Fibroblast of gingiva (primary cell): ENCODE results near the gene TMEM106C.

Experiments
- DNase-seq: peaks from one replicate; pipeline ENCODE4 v3.0.0-alpha.2; 2011; ENCODE audit warnings: low read depth

TMEM106C gene

DNA sequence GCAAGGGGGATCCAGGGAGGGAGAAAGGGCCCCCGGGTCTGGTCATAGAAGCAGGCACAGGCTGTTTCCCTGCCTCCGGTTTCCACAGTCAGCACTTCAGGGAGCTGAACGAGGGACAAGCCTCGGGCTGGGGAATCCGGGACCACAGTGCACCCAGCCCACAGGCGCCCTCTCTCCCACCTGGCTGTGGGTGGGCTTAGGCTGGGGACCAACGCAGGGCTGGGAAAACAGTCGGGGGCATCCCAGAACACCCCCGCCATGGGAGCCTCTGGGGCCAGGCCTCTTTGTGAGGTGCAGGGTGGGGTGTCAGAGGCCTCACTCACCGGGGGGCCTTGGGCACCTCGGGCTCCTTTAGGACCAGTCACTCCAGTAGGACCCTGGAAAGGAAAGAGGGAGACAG lies 16.3 kb downstream of the TMEM106C start:
- no peak for DNase-seq

GRCh38 chr12:47980197-47980596 lies 16.8 kb downstream of the TMEM106C start:
- DNase-seq = no peak

- no peak for DNase-seq
Measured at GRCh38 chr12:47980779-47981495, 17.5 kb downstream of the TMEM106C start.

DNA sequence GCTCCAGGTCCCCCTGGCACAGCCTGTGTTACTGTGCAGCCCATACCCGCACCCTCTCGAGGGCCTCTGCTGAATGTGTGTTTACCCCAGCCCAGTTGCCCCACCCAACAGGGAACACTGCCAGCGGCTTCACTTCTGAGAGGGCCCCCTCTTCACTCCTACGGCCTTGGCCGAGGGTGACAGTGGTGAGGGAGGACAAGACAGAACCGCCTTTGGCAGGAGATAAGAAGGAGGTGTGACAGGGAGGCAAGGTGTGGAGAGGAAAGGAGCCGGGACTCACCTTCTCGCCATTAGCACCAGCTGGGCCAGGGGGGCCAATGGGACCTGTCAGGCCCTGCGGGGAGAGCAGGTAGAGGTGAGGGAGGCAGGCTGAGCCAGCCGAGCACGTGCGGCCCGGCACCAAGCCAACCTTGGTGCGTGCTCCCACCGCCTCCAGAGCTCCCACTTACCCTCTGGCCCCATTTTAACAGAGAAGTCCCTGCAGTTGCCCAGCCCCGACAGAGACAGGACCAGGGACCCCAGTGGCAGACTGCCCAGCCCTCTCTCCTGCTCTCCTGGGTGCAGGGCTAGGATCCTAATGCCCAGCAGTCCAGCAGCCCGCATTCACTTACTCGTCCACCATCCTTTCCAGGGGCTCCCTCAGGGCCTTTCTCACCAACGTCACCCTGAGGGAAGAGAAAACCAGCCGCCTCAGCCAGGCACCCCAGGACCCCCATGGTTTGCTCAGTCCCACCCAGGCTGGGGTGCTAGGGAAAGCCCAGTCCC lies 18.3 kb downstream of the TMEM106C start:
- DNase-seq = no peak

DNA sequence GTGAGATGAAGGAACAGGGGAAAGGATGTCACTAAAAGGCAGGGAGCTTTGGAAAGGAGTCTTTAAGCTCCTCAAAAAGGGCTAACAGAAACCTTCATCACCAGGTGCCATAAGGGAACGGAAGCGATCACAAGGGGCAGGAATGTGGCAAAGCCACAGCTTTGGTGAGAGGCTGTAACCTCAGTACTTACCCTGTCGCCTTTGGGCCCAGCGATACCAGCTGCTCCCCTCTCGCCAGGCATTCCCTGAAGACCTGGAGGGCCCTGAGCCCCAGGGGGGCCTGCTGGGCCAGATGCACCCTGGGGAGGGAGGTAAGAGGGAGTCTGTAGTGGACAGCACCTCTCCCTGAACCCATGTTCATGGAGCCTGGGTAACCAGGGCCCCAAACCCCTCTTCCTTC lies 18.9 kb downstream of the TMEM106C start:
- no peak for DNase-seq

GRCh38 chr12:47982770-47983169 lies 19.4 kb downstream of the TMEM106C start:
- no peak for DNase-seq

DNA sequence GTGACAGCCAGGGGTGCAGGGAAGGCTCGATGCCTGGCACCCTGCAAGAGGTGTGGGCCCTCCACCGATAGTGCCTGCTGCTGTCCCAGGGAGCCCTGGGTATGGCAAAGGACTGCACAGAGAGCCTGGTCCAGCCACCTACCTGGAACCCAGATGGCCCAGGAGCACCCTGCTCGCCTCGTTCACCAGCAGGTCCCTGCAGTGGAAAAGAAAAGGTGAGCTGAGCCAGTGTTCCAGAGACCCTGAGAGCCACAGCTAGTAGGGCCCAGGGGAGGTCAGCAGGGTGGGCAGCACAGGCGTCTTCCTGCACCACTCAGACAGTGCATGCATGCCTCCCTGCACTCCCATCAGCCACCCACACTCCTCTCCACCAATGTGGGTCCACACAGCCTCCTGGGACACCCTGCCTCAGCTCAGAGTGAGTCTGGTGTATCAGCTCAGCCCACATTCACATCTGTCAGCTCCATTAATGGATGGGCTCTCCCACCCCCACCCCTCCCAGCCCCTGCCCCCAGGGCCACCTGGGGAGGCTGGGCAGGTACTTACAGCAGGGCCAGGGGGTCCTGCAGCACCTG lies 20.2 kb downstream of the TMEM106C start:
- DNase-seq = no peak

DNA sequence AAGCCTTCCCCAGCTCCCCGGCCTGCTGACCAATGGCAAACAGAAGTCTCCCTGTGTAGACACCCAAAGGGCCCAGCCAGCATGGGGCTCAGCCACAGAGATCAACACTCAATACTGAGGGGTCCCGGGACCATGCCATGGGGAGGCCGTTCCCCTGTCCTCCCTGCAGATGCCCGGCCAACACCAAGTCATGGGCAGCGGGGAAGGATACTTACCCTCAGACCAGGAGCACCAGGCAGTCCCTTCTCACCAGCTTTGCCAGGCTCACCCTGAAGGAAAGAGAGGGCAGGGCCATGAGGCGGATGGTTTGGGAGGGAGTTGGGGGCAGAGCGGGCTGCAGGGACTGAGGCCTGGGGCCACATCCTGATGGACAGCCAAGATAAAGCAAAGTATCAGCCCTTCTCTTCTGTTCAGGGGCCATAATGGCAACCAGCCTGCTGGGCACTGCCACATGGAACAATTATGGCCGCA lies 21.0 kb downstream of the TMEM106C start:
- DNase-seq = no peak

GRCh38 chr12:47985596-47986290 lies 22.3 kb downstream of the TMEM106C start:
- no peak for DNase-seq

- DNase-seq = no peak
Measured at GRCh38 chr12:47986291-47986660, 22.9 kb downstream of the TMEM106C start.

GRCh38 chr12:47986832-47987231 lies 23.4 kb downstream of the TMEM106C start:
- no peak for DNase-seq

- DNase-seq = no peak
Measured at GRCh38 chr12:47987411-47988072, 24.1 kb downstream of the TMEM106C start.

GRCh38 chr12:47988073-47989022 lies 25.0 kb downstream of the TMEM106C start:
- no peak for DNase-seq

DNA sequence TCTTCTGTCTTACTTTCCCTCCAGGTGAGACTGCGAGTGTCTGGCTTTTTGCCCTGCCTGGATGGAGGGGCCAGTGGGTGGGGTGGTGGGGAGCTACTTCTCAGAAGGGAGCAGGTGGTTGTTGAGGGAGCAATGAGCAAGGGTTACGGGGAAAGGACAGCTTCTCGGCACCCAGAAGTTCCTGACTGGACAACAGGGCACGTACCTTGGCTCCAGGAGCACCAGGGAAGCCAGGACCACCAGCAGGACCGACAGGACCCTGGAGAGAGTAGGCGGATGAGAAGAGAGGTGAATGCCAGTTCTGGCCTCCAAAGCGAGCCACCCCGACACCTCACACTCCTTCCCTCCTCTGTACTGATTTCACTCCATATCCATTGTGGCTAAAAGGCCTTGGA lies 25.6 kb downstream of the TMEM106C start:
- DNase-seq = no peak

DNA sequence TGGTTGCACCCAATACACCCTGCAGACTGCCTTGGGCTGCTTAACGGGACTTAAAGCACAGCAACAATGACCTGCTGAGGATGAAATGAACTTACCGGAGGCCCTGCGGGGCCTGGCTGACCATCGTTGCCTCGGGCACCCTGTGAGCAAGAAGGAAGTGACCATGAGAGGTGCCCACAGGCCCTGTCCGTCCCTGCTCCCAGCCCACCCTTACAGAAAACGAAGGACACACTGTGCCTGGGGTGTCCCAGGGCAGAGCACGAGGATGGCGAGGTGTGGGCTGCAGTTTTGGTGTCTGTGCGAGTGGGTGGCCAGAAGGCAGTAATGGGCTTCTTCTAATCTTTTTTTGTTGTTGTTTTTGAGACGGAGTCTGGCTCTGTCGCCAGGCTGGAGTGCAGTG lies 26.3 kb downstream of the TMEM106C start:
- DNase-seq = no peak

- DNase-seq = no peak
Measured at GRCh38 chr12:47990351-47991105, 27.1 kb downstream of the TMEM106C start.

GRCh38 chr12:47991106-47992061 lies 28.0 kb downstream of the TMEM106C start:
- no peak for DNase-seq

DNA sequence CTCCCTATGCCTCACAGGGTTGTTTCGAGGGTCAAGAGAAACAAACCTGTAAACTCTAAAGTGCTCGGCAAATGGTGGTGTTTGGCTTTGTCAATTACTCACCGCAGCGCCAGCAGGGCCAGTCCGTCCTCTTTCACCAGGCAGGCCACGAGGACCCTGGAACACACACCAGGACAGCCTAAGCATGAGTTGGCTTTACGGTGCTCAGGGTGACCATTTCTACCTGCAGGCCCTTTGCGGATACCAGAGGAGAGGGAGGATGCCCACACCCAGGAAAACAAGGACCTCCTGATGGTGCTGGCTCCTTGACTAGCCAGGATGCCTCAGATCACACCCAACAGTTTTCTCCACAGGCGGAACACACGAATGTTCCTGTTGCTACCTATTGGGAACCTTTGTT lies 29.4 kb downstream of the TMEM106C start:
- DNase-seq = no peak

- no peak for DNase-seq
Measured at GRCh38 chr12:47993491-47993890, 30.1 kb downstream of the TMEM106C start.
